Activated naive CD8-positive, alpha-beta T cell (primary cell): ENCODE data around the gene DPP6.

Experiments used
- H3K27ac Mint-ChIP-seq: one replicate; pipeline ENCODE4 v1.8.0; 2021; ENCODE audit warnings: mixed read lengths
- H3K27me3 Mint-ChIP-seq: one replicate; pipeline ENCODE4 v1.8.0; 2021; ENCODE audit warnings: mixed read lengths
- H3K36me3 Mint-ChIP-seq: one replicate; pipeline ENCODE4 v1.8.0; 2021; ENCODE audit warnings: mixed read lengths
- H3K4me1 Mint-ChIP-seq: one replicate; pipeline ENCODE4 v1.8.0; 2021; ENCODE audit warnings: low read depth, mixed read lengths
- H3K4me3 Mint-ChIP-seq: one replicate; pipeline ENCODE4 v1.8.0; 2021; ENCODE audit warnings: mild to moderate bottlenecking, mixed read lengths
- H3K9me3 Mint-ChIP-seq: one replicate; pipeline ENCODE4 v1.8.0; 2021; ENCODE audit warnings: low read depth, mixed read lengths

Gene DPP6

GRCh38 chr7:154744256-154744860 lies 692.2 kb downstream of the DPP6 start:
- H3K4me1 Mint-ChIP-seq, result no peaks in the 10 kb centered on the region
- no peaks in the 10 kb centered on the region for H3K36me3 Mint-ChIP-seq
- H3K27ac Mint-ChIP-seq, result no peak overlapping the region
- peaks cover 9% of the 10 kb centered on the region for H3K27me3 Mint-ChIP-seq
- H3K4me3 Mint-ChIP-seq, result no peak overlapping the region
- H3K9me3 Mint-ChIP-seq, result no peaks in the 10 kb centered on the region

GRCh38 chr7:154744861-154745258 lies 692.7 kb downstream of the DPP6 start:
- no peak overlapping the region for H3K27ac Mint-ChIP-seq
- no peaks in the 10 kb centered on the region for H3K36me3 Mint-ChIP-seq
- no peaks in the 10 kb centered on the region for H3K9me3 Mint-ChIP-seq
- H3K27me3 Mint-ChIP-seq, result peaks cover 9% of the 10 kb centered on the region
- no peak overlapping the region for H3K4me3 Mint-ChIP-seq
- no peaks in the 10 kb centered on the region for H3K4me1 Mint-ChIP-seq

- no peak overlapping the region for H3K4me3 Mint-ChIP-seq
- no peaks in the 10 kb centered on the region for H3K4me1 Mint-ChIP-seq
- no peak overlapping the region for H3K27ac Mint-ChIP-seq
- no peaks in the 10 kb centered on the region for H3K36me3 Mint-ChIP-seq
- H3K9me3 Mint-ChIP-seq, result no peaks in the 10 kb centered on the region
- H3K27me3 Mint-ChIP-seq, result peaks cover 9% of the 10 kb centered on the region
Measured at GRCh38 chr7:154746571-154747360, 694.6 kb downstream of the DPP6 start.

- Mint-ChIP-seq H3K27ac (no peak overlapping the region), H3K36me3 (no peaks in the 10 kb centered on the region), H3K27me3 (peaks cover 4% of the 10 kb centered on the region), H3K9me3 (no peaks in the 10 kb centered on the region), H3K4me1 (no peaks in the 10 kb centered on the region), H3K4me3 (no peak overlapping the region)
Measured at GRCh38 chr7:154748089-154748786, 696.0 kb downstream of the DPP6 start.

GRCh38 chr7:154750353-154750801 lies 698.2 kb downstream of the DPP6 start:
- H3K27ac Mint-ChIP-seq, result no peak overlapping the region
- H3K36me3 Mint-ChIP-seq, result no peaks in the 10 kb centered on the region
- H3K4me3 Mint-ChIP-seq, result no peak overlapping the region
- no peaks in the 10 kb centered on the region for H3K4me1 Mint-ChIP-seq
- no peaks in the 10 kb centered on the region for H3K27me3 Mint-ChIP-seq
- no peaks in the 10 kb centered on the region for H3K9me3 Mint-ChIP-seq

- Mint-ChIP-seq H3K27ac (no peak overlapping the region), H3K9me3 (no peaks in the 10 kb centered on the region)
Measured at GRCh38 chr7:154753226-154753625, 701.0 kb downstream of the DPP6 start.

GRCh38 chr7:154757756-154758155 lies 705.6 kb downstream of the DPP6 start:
- no peaks in the 10 kb centered on the region for H3K9me3 Mint-ChIP-seq
- no peaks in the 10 kb centered on the region for H3K27me3 Mint-ChIP-seq
- H3K4me3 Mint-ChIP-seq, result no peak overlapping the region
- H3K36me3 Mint-ChIP-seq, result no peaks in the 10 kb centered on the region
- no peaks in the 10 kb centered on the region for H3K4me1 Mint-ChIP-seq
- no peak overlapping the region for H3K27ac Mint-ChIP-seq

More at GRCh38 chr7:154753226-154753625, 701.0 kb downstream of the DPP6 start:
- H3K4me1 Mint-ChIP-seq, result no peaks in the 10 kb centered on the region
- no peaks in the 10 kb centered on the region for H3K27me3 Mint-ChIP-seq
- no peak overlapping the region for H3K4me3 Mint-ChIP-seq
- H3K36me3 Mint-ChIP-seq, result no peaks in the 10 kb centered on the region

- Mint-ChIP-seq H3K4me1 (no peaks in the 10 kb centered on the region), H3K4me3 (no peak overlapping the region), H3K27me3 (no peaks in the 10 kb centered on the region), H3K9me3 (no peaks in the 10 kb centered on the region), H3K36me3 (no peaks in the 10 kb centered on the region), H3K27ac (no peak overlapping the region)
Measured at GRCh38 chr7:154759989-154760388, 707.8 kb downstream of the DPP6 start.

GRCh38 chr7:154765118-154765517 lies 712.9 kb downstream of the DPP6 start:
- no peaks in the 10 kb centered on the region for H3K36me3 Mint-ChIP-seq
- no peaks in the 10 kb centered on the region for H3K4me1 Mint-ChIP-seq
- no peak overlapping the region for H3K4me3 Mint-ChIP-seq
- peaks cover 2% of the 10 kb centered on the region for H3K27me3 Mint-ChIP-seq
- H3K9me3 Mint-ChIP-seq, result no peaks in the 10 kb centered on the region
- no peak overlapping the region for H3K27ac Mint-ChIP-seq

- Mint-ChIP-seq H3K9me3 (no peaks in the 10 kb centered on the region), H3K4me1 (no peaks in the 10 kb centered on the region), H3K4me3 (no peak overlapping the region), H3K27me3 (peaks cover 2% of the 10 kb centered on the region), H3K36me3 (no peaks in the 10 kb centered on the region), H3K27ac (no peak overlapping the region)
Measured at GRCh38 chr7:154767142-154767541, 714.9 kb downstream of the DPP6 start.

GRCh38 chr7:154767821-154768415 lies 715.7 kb downstream of the DPP6 start:
- Mint-ChIP-seq H3K4me3 (no peak overlapping the region), H3K27me3 (peaks cover 2% of the 10 kb centered on the region), H3K36me3 (no peaks in the 10 kb centered on the region), H3K9me3 (no peaks in the 10 kb centered on the region), H3K27ac (no peak overlapping the region), H3K4me1 (no peaks in the 10 kb centered on the region)

- no peaks in the 10 kb centered on the region for H3K36me3 Mint-ChIP-seq
- no peaks in the 10 kb centered on the region for H3K4me1 Mint-ChIP-seq
- no peak overlapping the region for H3K27ac Mint-ChIP-seq
- H3K27me3 Mint-ChIP-seq, result peaks cover 2% of the 10 kb centered on the region
- no peaks in the 10 kb centered on the region for H3K9me3 Mint-ChIP-seq
- H3K4me3 Mint-ChIP-seq, result no peak overlapping the region
Measured at GRCh38 chr7:154769001-154769400, 716.8 kb downstream of the DPP6 start.

- Mint-ChIP-seq H3K4me1 (no peaks in the 10 kb centered on the region), H3K36me3 (no peaks in the 10 kb centered on the region), H3K4me3 (no peak overlapping the region), H3K27me3 (peaks cover 2% of the 10 kb centered on the region), H3K27ac (no peak overlapping the region), H3K9me3 (no peaks in the 10 kb centered on the region)
Measured at GRCh38 chr7:154769527-154769926, 717.3 kb downstream of the DPP6 start.

- Mint-ChIP-seq H3K36me3 (no peaks in the 10 kb centered on the region), H3K27ac (no peak overlapping the region), H3K4me3 (no peak overlapping the region), H3K27me3 (peaks cover 2% of the 10 kb centered on the region), H3K9me3 (no peaks in the 10 kb centered on the region), H3K4me1 (no peaks in the 10 kb centered on the region)
Measured at GRCh38 chr7:154770361-154770760, 718.2 kb downstream of the DPP6 start.

GRCh38 chr7:154770962-154771361 lies 718.8 kb downstream of the DPP6 start:
- Mint-ChIP-seq H3K4me3 (no peak overlapping the region), H3K27ac (no peak overlapping the region), H3K9me3 (no peaks in the 10 kb centered on the region), H3K27me3 (peaks cover 2% of the 10 kb centered on the region), H3K36me3 (no peaks in the 10 kb centered on the region), H3K4me1 (no peaks in the 10 kb centered on the region)
